Fibroblast of upper back skin (primary cell): ENCODE data around the gene NFIA.

Experiments
- DNase-seq: peaks from one replicate; pipeline ENCODE4 v3.0.0-alpha.2; 2013

NFIA gene

DNA sequence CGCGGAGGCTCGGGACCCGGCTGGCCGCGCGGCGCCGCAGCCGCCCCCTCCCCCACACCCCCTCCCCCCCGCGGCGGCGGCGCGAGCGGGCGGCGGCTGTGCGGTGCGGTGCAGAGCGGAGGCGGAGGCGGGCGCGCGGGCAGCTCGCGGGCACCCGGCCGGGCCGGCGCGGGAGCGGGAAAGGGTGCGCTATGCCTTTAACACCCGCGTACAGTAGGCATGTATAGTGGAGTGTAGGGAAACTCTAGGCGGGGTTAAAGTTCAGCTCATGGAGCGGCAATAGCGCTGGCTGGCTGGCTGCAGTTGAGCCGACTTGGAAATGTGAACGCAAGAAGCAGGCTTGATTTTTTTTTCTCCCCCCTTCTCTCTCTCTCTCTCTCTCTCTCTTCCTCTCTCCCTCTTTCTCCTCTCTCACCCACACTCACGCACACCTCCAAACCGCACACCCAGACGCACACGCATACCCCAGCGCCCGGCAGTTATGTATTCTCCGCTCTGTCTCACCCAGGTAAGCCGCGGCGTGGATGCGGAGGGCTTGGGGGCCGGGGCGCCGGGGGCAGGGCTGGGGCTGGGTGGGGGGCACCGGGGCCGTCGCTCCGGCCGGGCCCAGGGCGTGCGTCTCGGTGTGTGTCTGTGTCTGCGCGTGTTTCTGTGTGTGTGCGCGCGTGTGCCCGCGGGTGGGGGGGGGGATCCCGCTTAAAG, at the start of gene NFIA:
Gene NFIA, plus strand, starts transcription at position 251 of the 702 bp plus-strand sequence.
- DNase-seq = peak; percentile 55

DNA sequence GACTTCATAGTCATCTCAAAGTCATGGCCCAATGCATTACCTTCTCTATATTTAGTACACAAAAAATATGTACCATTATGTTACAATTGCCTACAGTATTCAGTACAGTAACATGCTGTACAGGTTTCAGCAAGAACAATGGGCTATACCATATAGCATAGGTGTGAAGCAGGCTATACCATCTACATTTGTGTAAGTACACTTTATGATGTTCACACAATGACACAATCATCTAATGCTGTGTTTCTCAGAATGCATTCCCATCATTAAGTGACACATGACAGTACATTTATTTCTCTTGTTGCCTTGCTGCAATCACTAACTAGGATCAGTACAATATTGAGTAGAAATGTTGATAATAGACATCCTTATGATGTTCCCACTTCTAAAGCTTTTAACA, 46.5 kb upstream of the NFIA start:
- DNase-seq = no peak

DNA sequence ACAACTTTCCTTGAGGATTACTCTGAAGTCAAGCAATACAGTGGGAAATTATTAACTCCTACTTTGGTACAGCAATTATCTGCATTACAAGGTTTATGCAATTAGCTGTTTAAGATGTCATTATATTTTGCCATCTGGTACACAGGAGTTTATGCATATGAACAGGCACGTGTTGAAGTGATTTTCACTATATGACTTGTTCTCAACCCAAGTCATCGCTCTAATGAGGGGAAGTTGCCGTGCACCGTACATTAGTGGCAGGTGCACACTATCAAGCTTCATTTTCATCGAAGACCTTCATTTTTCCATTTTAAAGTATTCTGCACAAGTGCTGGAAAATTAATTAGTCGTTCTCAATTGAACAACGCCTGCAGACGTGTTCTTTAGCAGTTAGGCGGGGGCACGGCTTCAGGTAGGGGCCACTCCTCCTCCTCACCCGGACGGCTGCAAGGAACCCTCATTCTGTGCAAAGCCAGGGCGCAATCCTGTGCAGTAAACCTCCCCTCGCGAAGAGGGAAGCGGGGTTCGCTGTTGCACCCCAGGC, 39.8 kb upstream of the NFIA start:
- no peak for DNase-seq

DNA sequence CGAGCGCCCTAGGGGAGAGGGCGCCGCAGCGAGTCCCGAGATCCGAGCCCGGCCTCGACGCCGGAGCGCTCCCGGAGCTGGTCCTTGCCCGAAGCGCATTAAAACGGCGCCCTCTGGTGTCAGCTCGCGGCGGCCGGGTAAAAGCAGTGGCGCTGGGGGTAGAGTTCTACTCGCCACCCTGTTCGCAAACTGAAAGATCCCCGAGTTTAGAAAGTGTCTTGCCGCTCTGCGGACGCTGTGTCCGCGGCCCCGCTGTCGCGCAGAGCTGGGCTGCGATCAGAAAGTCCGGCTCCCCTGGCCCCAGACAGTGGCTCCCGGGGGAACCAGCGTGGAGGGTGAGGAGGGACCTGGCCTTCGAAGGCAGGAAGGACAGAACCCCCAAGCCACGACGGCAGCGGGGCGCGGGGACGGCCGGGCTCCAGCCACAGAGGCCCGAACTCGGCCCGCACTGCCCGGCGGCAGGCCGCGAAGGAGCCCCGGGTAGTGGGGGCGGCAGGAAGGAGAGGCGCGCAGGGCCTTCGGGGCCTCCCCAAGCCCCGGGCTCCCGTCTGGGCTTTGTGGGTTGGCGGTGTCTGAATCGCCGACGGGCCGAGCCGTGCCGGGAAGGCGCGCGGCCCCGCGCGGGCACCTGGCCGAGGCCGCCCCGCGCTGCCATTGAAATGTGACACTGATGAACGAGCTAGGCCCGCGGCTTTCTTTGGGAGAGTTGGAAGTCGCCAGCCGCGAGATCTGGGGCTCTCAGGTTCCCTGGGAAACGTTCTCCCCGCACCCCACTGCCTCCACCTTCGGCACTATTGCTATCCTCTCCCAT, 39.1 kb upstream of the NFIA start:
- peak; percentile 70 for DNase-seq

DNA sequence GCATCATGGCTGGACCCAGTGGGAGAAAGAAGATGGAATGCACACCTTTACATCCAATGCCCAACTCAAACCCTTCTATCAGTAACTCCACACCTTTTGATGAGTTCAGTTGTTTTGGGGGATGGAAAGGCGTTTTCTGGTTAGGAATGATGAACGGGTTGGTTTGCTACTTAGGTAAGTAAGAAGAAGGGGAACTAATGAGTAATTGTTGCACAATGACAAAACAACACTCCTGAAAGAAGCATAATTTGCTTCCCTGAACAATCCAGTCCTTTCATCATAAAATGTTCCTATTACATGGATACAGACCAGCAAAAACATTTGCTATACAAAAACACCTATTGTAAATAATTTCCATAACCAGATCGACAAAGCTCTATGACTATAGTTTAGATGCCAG, 35.9 kb upstream of the NFIA start:
- no peak for DNase-seq

DNA sequence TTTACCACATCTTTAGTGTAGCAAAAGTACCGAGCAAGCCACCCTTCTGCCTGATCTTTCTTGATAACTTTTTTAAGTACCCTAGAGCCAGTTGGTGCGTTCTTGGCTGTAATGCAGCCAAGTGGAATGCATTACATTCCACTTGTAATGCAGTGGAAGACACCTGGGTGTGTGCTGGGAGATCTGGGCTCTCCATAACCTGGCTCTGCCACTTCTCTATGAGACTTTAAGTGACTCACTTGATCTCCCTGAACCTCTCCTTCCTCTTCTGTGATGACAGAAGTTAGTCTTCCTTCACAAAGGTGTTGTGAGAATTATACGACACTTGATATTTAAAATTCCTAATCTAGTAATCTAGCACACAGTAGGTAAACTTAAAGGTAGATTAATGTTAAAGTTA, 35.3 kb upstream of the NFIA start:
- no peak for DNase-seq

DNA sequence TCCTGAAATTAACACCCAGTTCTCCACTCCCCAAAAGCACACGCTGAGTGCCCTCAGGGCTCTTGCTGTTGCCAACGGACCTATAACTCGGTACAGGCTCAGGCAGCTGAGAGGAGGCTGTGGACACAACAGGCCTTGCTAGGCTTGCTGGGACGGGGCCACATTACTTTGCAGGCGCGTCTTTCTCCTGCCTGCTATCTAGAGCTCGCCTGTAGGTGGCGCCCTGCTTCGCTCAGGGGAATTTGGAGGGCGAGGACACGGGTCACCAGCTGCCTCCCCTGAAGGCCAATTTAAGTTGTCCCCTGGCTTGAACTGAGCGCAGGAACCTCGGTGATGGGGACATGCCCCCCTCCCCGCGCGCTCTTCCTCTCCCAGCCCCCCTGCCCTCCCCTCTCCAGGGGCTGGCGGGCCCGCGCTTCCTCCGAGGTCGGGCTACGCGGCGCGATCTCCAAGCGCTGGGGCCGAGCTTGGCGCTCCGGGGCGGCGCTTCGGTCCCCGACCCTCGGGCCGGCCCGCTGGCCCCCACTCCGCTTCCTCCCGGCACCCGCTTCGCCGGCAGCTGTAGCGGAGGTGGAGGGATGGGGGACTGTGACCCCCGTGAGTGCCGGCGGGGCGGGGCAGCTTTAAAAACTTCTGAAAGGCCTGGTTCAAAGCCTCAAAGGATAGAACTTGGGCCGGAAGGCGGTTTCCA, 32.4 kb upstream of the NFIA start:
- peak; percentile 79 for DNase-seq

DNA sequence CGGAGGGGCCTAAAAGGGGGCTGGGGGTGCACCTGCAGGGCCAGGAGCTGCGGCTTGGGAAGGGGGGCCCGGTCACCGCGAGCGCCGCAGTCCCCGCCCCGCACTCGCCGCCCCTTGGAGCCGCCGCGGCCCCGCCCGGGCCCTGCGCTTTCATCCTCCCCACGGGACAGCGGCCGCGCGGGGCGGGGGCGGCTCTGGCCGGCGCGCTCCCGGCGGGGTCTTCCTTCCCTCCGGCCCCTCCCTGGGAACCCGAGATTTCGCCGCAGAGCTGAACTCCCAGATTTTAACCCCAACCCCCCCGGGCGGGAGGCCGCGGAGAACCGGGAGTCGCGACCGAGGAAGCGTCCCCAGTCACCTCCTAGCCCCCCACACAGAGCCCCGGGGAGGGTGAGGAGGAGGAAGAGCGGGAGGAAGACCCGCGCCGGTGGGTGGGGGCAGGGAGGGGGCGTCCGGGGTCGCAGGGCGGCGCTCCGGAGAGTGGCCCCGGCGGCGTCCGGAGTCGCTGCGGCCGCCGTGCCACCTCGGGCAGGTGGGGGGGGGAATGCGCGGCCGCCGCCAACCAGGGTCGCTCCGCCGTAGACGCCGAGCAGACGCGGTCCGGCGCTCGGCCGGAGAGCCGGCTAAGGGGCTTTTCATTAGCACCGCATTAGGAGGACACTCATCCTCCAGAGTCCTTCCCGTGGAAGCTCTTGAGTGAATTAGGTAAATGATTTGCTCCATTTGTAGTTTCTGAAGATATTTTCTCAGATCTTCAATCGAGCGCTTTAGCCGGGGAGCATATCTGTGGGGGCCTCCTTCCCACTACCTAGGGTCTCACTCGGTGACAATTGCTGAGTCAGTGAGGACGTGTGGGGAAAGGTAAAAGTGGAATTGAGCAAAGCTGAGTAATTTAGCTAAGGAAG, 31.6 kb upstream of the NFIA start:
- DNase-seq = no peak

DNA sequence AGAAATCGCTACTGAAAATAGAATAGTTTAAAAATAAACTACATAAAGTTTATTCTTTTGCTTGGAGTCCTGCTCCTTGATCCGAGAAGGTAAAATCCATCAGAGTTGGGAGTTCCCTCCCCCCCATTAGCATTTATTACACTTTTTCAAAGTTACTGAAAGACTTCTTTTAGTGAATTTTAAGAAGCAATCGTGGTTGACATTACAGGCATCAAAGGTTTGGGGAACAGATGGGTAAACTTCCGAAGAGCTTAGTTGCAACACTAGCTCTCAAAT, 31.0 kb upstream of the NFIA start:
- DNase-seq = no peak

DNA sequence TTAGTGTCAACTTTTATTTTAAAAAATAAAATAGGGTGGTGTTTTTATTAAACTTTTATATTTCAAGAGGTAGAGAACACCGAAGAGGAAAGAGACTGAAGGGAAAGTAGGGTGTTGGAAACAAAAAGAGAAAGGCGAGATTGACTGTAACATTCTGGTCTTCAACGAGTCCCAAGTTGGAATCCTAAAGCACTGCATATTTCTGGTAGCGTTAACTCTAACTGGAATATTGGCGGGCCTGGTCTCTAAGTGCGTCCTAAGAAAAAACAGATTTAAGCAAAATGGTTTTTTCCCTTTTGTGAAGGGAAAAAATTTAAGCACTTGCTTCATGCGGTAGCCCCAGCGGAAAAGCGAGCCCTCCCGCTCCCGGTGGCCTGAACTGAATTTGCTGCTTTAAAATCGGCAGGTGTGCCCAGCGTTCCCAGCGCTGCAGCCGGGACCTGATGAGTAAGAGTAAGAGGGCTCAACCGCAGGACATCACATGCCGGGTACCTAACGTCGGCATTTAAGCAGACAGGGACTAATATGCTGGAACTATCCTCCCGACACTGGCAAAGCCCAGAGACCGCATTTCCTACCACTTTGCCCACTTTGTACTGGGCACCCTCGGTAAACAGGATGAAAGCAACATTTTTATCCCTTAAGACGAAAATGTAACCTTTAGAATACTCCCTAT, 30.5 kb upstream of the NFIA start:
- DNase-seq = no peak

DNA sequence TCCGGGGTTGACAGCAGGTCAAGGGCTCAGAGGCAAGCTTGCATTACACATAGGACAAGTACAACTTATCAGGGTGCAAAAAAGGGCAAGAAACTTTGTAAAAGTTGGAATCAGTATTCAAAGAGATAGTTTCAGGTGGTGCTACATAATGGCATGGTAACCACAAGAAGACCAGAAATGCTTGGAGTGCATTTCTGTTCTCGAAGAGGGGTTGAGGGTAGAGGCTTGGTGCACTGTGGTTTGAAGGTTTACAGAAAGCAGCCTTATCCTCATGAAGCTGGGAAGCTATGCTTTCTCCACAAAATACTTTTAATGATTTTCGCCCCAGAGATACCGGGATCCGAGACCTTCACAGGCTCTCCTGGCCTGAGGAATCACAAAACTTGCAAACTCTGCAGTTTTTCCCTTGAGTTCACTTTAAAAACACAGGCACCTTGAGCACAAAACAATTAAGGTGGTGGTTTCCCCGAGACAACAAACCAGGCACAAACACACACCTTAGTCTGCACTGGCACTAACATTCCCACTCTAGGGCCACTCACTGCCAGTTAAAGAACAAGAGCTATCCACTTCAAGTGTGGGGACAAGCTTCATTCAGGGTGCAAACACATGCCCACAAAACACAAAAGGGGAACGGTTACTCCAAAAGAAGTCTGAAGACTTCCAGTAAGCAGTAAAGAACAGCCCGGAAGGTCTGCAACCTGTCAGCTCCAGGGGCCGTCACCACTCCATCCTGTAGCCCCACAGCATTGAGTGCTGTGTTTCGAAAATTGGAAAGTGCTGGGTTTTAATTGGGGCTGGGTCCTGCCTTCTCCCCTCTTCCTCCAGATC, 29.8 kb upstream of the NFIA start:
- no peak for DNase-seq

DNA sequence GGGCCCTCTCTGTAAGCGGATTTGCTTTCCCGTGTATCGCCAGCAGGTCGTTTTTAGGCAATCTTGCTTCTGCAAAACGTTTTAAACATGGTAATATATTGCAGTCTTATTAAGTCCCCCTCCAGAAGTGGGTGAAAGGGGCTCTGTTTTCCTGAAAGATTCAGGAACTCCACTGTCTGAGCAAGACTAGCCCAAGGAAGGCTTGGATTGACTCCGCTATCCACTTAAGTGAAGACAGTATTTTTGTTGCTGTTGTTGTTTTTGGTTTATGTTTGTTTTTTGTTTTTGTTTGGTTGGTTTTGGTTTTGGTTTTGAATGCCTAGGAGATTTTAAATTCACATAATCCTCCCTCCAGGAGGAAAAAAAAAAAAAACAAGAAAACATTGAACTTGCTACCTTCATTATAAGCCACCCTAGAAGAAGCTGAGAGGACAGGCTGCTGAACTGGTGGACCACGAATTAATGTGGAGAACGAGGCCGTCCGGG, 29.1 kb upstream of the NFIA start:
- no peak for DNase-seq

DNA sequence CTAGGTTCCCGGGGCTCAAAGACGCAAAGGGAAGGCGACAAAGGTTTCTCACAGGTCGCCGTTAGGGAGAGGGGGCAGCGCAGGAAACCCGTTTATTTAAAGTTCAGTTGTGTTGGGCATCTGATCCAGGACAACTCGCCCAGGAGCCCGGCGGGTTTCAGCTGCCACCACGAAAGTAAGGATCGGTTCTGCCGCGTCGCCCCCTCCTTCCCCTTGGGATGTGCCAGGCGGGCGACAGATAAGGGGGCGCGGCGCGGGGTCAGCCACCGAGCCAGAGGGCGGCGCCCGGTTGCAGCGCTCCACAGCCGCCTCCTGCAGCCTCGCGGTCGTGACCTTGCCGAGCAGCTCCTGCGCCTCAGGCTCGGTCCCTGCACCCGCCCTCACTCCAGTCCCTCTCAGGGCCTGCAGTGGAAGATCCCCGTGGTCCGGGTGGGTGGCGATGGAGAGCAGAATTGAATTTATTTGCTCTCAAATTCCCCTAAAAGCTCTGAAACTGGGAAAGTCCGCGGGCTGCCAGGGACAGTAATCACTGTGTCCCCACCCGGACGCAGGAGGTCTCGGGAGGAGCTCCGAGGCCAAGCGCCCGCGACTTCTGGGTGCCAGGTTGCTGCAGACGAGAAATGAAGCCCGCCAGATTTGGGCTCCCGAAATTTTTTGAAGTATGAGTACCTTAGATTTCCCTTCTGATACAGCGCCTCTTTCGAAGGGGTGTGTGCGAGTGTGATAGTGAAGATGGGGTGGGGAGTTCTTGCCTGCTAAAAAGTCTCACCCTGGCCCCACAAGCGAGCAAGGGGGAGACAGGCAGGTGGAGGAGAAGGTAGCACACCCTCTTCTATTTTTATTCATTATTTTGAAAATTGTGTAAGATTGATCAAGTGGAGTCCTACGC, 28.4 kb upstream of the NFIA start:
- no peak for DNase-seq

DNA sequence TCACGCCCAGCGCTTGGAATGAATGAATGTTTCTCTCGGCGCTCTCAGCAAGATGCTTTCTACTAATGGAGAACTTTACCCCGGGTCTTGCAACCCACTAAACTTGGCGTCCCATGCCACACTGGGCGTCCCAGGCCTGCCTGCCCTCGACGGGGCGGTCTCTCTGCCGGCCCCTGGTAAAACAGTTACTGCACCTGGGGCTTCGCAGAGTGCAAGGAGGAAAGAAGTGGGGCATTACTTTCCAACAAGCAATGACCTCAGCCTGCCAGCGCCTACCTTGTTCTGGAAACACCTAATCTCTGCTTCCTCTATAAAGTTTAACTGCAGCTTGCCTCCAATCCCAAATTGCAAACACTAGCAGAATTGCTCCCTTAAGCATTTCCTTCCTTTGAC, 27.8 kb upstream of the NFIA start:
- no peak for DNase-seq

DNA sequence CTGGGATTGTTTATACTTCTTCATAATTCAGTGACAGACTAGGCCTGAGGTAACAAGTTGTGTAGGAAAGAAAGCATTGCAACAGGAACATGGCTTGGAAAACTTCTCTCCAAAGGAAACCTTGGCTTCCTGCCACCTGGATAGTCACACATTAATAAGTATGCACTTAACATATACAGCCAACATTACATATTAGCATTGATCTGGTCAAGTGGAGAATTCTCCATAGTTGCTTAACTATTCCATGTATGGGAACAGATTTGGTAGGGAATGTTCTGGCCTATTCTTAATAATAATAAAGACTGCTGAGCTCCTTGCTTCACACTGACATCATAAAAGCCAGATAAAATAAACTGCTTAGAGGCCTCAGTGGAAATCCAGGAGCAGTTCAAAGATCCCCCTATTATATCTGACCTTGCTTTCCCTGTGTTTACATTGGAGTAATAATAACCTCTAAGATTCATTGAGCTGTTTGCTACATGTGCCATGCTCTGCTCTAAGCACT, 27.2 kb upstream of the NFIA start:
- peak; percentile 45 for DNase-seq

DNA sequence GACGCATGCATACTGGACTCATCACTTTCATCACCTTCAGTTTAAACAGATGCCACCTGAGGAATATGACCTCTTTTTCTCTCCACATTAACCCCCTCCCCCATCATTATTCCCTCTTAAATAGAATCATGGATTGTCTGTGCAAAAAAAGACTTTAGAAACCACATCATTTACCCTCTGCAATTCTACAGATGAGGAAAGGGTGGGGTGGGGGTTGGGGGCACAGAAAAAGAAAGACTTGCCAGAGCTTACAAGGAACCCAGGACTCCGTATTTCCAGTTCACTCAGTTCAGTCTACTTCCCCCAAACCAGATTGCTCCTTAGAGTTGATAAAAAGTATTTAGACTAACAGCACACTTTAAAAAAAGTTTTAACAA, 26.2 kb upstream of the NFIA start:
- no peak for DNase-seq

DNA sequence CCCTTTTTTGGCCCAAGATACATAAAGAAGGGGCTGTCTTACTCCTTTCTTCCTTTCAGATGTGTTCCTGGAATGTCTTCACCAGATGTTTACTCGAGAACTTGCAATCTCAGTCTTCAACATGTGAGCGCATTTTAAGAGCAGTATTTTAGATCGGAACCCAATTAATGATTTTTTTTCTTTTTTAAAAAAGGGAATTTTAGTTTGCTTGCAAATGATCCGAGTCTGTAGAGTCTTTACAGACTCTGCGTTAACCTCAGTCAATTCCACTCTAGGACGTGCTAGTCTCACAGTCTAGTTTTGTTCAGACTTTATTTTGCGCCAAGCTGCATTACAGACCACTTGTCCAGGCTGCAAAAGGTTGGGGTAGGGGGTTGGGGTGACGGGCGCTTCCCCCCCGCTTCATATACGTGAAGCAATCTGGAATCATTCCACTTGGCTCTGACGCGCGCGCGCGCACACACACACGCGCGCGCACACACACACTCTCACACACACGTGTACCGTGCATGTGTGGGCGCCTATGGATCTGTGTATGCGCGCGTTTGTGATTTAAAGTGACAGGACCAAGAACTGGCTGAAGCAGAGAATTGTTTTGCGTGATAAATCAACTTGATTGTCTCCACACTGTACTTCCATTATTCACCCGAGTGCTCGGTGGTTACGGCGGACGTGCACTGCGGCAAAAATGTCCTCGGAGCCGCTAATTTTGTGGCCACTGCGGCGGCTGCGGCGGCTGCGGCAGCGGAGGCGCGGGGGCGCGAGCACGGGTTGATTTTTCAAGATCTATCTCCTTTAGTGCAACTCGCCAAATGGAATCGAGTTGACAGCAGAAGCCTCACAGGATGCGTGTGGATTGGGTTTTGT, 25.6 kb upstream of the NFIA start:
- peak; percentile 62 for DNase-seq

DNA sequence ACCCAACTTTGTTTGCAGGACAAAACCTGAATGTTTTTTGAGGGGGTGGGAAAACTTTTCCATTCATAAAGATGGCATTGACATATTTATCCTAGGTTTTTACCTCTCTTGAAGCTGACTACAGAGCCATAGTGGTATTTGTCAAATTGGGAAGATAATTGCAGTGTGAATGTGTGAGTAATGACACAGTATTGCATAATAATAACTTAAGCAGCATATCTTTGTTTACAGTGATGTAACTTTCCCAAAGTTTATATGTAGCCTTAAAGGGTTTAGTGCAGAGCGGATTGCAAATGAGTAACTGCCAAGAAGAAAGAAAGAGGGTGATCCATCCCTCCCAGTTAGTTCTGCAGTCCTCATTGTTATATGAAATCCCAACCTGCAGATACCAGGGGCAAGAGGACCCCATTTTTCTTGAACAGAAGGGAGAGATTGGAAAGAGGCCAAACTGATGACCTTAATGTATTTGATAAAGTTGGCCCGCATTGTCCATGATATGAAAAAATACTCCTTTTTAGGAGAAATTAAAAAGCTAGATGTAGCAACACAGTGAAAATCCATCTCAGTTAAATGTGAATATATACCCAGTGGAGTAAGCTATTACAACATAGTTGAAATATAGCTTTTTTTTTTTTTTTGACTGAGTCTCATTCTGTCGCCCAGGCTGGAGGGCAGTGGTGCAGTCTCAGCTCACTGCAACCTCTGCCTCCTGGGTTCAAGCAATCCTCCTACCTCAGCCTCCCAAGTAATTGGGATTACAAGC, 23.7 kb upstream of the NFIA start:
- DNase-seq = no peak
